Right ventricle myocardium inferior (tissue), 1 donor: ENCODE results near the gene MBOAT7. TPM values are rescaled to one million over a fixed set of nuclear protein-coding genes. Genes with fewer than 3 reads are reported as not detected.
"Not testable (repeated sequence)": the region's sequence is repeated elsewhere in the genome, so short reads cannot be mapped to it uniquely, and the experiment has no call there.

Experiments used
- ATAC-seq: fragments of 200-7000 bp; cut with Tn5 transposase; one replicate; pipeline ENCODE4 v1.9.1; 2020; ENCODE audit warnings: mild to moderate bottlenecking, moderate library complexity
- DNase-seq: peaks from one replicate; pipeline ENCODE4 v3.0.0; 2021; ENCODE audit errors: missing footprints
- intact Hi-C: fragments of 100-400 bp; cut with DNase I; formaldehyde crosslinking; loops from one replicate; pipeline ENCODE4 v1.11.0; 2022
- total RNA-seq: library from RNA; stranded (reverse); fragmentation: NEBNext Ultra II Directional; extraction: Animal tissue kit (Norgen Biotek cat#: 25700); gene quantifications from one replicate; pipeline ENCODE4 v1.2.1, GENCODE V29; 2021
- donor health status: DM: no; HTN: yes; CAD: no; lungs with severe emphysema.

MBOAT7 gene
- total RNA-seq, 1 donor from 2014 or later: 15.1 TPM

DNA sequence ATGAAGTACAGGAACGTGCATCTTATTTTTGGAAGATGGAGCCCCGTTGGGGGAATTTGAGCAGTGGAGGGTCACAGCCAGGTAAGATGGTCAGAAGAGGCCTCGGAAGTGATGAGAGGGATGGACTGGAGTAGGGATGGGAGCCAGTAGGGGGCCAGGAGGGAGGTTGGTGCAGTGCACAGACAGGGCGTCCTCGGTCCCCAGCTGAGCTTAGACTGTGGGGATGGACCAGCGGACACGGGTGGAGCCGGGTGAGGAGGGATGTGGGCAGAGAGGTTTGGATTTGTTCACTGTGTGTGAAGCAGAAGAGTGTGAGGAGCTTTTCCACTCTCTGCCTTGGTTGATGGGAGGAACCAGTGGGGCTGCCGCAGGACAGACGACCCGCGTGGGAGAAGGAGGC, 21.9 kb upstream of the MBOAT7 start:
- no peak for DNase-seq
- intact Hi-C loops: no loop called here

DNA sequence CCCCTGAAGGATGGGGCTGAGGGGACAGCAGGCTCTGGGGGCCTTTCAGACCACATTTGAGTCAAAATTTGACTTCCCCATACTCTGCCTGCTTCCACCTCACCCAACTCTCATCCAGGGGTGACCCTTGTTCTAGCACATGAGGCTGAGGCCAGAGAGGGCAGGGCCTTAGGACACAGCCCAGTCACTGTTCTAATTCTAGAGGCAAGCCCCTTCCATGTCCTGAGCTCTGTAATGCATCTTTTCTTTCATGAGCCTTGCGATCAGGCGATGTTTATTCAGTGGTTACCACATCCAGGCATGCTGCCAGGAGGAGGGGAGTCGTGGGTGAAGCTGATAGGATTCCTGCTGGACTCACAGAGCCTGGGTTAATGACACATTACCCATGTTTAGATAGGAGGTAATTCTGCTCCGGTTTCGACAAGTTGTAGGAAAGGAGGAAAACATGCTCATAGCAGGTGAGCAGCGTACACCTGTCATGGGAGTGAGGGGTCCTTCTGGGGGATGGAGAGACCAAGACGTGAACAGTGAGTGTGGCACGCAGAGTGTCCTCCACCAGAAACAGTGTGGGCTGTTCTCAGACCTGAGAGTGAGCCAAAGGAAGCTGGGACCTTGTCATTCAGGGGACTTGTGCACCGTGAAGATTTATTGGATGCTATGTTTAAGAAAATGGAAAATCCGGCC, 20.6 kb upstream of the MBOAT7 start:
- ATAC-seq (peak; percentile 67), DNase-seq (peak; percentile 91)
- intact Hi-C loops: no loop called here

More for the DNA sequence above, 21.9 kb upstream of the MBOAT7 start:
- no peak for ATAC-seq

DNA sequence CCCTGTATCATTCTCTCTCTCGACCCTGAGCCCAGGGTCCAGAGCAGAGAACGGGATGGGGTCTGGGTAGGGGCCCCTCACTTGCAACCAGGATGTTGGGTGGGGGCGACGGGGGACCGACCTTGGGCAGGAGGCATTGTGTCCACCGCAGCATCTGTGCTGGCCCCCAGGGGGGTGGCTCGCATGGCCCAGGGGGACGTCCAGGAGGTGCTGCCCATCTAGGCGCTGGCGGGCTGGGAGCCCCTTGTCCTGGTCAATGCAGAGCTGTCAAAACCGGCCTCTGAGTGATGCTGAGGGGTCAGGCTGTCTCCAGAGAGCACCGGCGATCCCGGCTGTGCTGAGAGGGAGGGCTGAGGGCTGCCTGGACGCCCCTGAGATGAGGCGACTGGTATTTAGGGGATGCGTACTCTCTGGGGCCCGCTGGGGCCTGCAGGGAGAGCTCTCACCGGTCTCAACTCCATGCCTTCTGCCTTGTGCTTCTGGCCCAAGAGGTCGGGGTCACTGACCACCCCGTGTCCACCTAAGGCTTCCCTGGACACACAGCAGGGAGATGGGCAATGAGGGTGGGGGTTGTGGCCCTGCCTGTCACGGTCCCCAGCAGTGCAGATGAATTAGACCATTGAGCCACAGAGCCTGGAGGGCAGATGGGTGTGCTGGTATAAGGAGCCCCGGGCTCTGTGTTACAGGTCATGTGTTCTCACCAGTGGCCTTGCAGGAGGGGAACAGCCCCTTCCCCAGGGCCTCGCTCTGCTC, 19.9 kb upstream of the MBOAT7 start:
- intact Hi-C loops: no loop called here
- DNase-seq (no peak), ATAC-seq (no peak)

- no peak for ATAC-seq
- no peak for DNase-seq
- intact Hi-C loops: no loop called here
Measured at GRCh38 chr19:54208784-54209057, 19.3 kb upstream of the MBOAT7 start.

DNA sequence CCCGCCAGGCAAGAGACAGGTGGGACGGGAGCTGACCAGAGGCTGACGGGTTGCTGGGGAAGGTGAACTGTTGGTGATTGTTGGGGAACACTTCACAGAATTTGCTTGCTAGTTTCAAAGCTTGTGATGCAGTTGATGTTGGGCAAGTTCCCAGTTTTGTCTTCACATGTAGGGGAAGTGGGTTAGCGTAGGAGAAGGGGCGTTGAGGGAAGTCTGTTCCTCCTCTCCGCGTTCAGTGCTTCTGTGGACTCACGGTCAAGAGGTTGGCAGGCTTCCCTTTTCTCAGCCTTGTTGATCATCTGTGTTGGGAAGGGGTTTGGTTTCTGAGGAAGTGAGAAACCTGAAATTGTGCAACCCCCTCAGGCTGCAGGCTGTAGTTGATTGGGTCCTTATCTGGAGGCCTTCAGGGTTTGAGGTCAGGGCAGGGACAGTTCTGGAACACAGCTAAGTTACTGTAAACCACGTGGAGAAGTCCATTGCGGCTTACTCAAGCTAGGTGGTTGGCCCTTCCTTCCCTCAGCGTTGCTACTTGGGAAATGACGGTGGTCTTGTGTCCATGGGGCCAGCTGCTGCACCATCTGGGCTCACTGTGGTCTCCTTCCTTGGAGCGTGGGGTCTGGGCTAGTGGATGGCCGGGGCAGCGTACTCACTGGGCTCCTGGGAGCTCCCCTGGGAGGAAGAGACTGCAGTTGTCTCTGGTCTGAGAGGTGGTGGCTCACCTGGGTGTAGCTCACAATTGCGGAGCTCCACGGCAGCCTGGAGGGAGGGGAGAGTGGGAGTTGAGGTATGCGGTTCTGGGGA, 18.8 kb upstream of the MBOAT7 start:
- ATAC-seq (peak; percentile 70), DNase-seq (peak; percentile 86)
- intact Hi-C loops: no loop called here

GRCh38 chr19:54207676-54207982, 18.2 kb upstream of the MBOAT7 start:
- DNase-seq (no peak), ATAC-seq (no peak)
- intact Hi-C loops: no loop called here

GRCh38 chr19:54207193-54207592, 17.8 kb upstream of the MBOAT7 start:
- ATAC-seq, intact Hi-C loops: not testable (repeated sequence)
- peak; percentile 84 for DNase-seq

DNA sequence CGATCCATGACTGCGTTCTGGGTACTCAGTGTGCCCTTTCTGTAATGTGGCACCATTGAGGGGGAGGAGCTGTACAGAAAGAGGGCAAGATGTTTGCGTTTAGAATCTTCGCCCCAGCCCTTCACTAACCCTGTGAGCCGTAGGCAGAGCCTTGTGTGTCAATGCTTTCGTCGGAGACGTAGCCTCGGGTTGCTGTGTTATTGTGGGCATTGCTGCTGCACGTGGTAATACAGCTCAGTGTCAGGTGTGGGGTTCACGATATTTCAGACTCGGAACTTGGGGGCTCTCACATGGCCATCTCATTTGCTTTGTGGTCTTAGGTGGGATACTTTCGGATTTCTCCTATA, 17.4 kb upstream of the MBOAT7 start:
- ATAC-seq (no peak), DNase-seq (no peak)
- intact Hi-C loops: no loop called here

DNA sequence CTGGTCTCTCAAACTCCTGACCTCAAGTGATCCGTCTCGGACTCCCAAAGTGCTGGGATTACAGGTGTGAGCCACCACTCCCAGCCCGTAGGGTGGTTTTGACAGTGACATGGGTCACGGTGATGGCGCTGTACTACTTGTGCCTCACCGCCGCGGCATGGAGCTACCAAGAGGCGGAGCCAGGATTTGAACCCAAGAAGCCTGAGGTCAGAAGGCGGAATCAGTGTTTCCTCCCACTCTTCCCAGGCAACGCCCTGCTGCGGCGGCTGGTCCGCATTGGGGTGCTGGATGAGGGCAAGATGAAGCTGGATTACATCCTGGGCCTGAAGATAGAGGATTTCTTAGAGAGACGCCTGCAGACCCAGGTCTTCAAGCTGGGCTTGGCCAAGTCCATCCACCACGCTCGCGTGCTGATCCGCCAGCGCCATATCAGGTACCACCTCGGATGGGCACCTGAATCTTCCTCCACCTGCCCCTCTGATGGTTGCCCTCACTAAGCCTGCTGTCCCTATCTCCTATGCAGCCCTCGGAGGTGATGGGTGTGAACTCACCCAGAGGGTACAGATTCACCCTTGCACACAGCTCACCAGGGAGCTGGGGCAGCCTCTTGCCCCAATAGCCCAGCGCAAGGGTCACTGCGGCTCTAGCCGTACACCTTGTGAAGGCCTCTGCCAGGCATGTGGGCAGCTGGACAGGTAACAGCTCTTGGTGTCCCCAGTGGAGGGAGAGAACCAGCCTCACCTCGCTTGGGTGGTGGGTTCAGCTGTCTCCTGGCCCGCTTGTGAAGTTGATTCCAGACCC, 16.9 kb upstream of the MBOAT7 start:
- DNase-seq: no peak
- intact Hi-C loops: no loop called here
- ATAC-seq: no peak

- intact Hi-C loops: no loop called here
- ATAC-seq (no peak), DNase-seq (no peak)
Measured at GRCh38 chr19:54204767-54205468, 15.5 kb upstream of the MBOAT7 start.

DNA sequence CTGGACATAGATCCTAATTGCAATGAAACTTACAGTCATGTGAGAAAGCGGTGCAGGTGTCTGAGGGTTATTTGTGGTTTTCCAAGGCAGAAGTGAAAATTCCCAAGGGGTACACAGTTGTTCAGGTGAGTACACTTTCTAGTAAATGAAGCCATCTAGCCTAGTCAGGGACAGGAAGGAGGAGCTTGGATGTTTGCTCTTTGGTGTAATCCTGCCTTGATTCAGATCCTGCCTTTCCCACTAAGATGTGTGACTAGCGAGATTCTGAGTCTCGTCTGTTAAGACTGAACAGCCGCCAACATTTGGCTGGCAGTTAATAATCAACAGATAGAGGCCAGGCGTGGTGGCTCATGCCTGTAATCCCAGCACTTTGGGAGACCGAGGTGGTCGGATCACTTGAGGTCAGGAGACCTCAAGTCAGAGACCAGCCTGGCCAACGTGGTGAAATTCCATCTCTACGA, 13.8 kb upstream of the MBOAT7 start:
- DNase-seq (no peak), ATAC-seq (no peak)
- intact Hi-C loops: no loop called here

DNA sequence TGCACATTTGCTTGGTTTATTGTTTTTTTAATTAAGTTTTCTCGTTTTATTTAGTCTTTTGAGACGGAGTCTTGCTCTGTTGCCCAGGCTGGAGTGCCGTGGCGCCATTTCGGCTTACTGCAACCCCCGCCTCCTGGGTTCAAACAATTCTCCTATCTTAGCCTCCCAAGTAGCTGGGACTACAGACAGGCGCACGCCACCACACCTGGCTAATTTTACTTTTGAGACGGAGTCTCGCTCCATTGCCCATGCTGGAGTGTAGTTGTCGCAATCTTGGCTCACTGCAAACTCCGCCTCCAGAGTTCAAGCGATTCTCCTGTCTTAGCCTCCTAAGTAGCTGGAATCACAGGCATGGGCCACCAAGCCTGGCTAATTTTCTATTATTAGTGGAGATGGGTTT, 12.6 kb upstream of the MBOAT7 start:
- intact Hi-C loops: no loop called here
- no peak for ATAC-seq
- no peak for DNase-seq

DNA sequence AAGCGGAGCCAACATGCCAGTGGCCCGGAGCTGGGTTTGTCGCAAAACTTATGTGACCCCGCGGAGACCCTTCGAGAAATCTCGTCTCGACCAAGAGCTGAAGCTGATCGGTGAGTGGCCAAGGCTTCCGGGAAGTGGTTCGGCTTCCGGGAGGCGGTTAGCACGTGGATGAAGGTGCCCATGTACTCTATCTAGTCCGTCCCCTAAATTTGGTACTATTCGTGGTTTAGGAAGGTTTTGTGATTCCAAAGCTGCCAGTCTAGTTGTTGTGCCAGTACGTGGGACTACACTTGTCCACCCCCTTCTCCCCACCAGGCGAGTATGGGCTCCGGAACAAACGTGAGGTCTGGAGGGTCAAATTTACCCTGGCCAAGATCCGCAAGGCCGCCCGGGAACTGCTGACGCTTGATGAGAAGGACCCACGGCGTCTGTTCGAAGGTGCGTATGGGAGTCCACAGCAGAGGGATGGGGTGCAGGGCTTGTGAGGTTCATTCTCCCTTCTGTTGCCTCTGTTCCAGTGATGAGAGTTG, 11.9 kb upstream of the MBOAT7 start:
- no peak for DNase-seq
- no peak for ATAC-seq
- intact Hi-C loops: no loop called here

DNA sequence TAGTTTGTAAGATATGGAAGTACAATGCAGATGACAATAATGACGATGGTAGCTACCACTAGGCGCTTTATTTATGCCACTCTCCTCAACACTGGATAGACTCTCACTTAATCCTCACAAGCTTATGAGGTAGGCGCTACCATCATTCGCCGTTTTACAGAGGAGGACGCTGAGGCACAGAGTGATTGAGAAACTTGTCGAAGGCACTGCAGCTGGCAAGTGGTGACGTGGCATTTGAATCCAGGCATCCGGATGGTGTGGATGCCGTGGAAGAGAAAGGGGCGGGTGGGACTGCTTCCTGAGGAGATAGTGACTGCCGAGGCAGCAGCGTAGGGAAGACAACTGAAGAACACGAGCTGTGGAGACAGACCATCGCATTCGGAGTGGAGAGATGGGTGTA, 10.0 kb upstream of the MBOAT7 start:
- ATAC-seq (no peak), DNase-seq (no peak)
- intact Hi-C loops: no loop called here

DNA sequence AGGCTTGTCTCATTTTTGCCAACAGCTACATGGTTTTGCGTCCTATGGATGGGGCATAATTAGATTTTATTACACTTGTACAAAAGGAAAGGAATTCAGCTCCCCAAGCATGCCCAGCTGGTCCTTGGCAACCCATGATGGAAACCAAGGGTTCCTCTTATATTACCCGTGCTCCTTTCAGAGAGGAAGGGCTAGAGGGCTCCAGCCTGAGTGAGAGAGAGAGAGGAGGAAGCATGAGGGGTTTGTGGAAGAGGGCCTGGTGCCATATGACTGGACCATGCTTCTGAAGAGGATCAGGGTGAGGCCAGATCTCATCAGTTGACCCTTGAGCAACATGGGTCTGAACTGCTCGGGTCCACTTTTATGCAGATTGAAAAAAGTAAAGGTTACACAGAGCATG, 7.7 kb upstream of the MBOAT7 start:
- intact Hi-C loops: no loop called here
- ATAC-seq: no peak
- DNase-seq: no peak

DNA sequence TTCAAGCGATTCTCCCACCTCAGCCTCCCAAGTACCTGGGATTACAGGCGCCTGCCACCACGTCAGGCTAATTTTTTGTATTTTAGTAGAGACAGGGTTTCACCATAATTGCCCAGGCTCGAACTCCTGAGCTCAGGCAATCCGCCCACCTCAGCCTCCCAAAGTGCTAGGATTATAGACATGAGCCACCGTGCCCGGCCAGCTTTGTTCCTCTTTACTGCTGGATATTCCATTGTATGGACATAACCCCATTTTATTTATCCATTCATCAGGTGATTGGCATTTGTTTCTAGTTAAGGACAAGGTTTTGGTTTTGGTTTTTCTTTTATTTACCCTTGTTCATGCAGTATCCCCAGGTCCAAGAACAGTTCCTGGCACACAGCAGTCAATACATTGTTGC, 7.2 kb upstream of the MBOAT7 start:
- no peak for DNase-seq
- ATAC-seq: no peak
- intact Hi-C loops: no loop called here

GRCh38 chr19:54194463-54194862, 5.1 kb upstream of the MBOAT7 start:
- DNase-seq, ATAC-seq: not testable (repeated sequence)
- intact Hi-C loops: loop anchor here (5.0 kb wide), 2 partner anchors 77 to 327 kb away; partner anchors contain the start of genes MYADM, PRPF31 and TFPT

- DNase-seq (no peak), ATAC-seq (no peak)
- intact Hi-C loops: loop anchor here (5.0 kb wide), 2 partner anchors 76 to 326 kb away; partner anchors contain the start of genes MYADM, PRPF31 and TFPT
Measured at GRCh38 chr19:54193011-54193410, 3.6 kb upstream of the MBOAT7 start.
